Endodermal cell (in vitro differentiated cells): ENCODE data around the gene NFKB1. TPM values are rescaled to one million over a fixed set of nuclear protein-coding genes. Genes with fewer than 3 reads are reported as not detected.

ENCODE experiments used
- DNase-seq: peaks from one replicate; pipeline ENCODE4 v3.0.0-alpha.2; 2017
- H3K27ac ChIP-seq: 2 replicates; pipeline ENCODE4 v1.5.1; 2013; ENCODE audit warnings: mild to moderate bottlenecking, low read depth, low read length, moderate library complexity
- H3K27me3 ChIP-seq: 2 replicates; pipeline ENCODE4 v1.6.1; 2013; ENCODE audit warnings: mild to moderate bottlenecking, low read length, moderate library complexity; ENCODE audit not compliant: insufficient read depth, control insufficient read depth, poor library complexity, severe bottlenecking
- H3K36me3 ChIP-seq: 2 replicates; pipeline ENCODE4 v1.7.0; 2013; ENCODE audit warnings: mild to moderate bottlenecking, low read length, moderate library complexity; ENCODE audit not compliant: control insufficient read depth, insufficient read depth
- H3K4me1 ChIP-seq: one replicate; pipeline ENCODE4 v1.7.0; 2013; ENCODE audit warnings: low read length; ENCODE audit not compliant: control insufficient read depth, insufficient read depth
- H3K4me3 ChIP-seq: 2 replicates; pipeline ENCODE4 v1.5.1; 2013; ENCODE audit warnings: mild to moderate bottlenecking, low read length, moderate library complexity
- H3K9ac ChIP-seq: 2 replicates; pipeline ENCODE4 v1.6.1; 2013; ENCODE audit warnings: mild to moderate bottlenecking, low read length, moderate library complexity; ENCODE audit not compliant: poor library complexity, severe bottlenecking; ENCODE audit errors: extremely low read depth
- H3K9me3 ChIP-seq: 2 replicates; pipeline ENCODE4 v1.6.1; 2013; ENCODE audit warnings: mild to moderate bottlenecking, low read length, moderate library complexity; ENCODE audit not compliant: control insufficient read depth
- H3K27ac Mint-ChIP-seq: 2 replicates; pipeline ENCODE4 v1.8.0; 2020; ENCODE audit warnings: mixed read lengths
- H3K27me3 Mint-ChIP-seq: 2 replicates; pipeline ENCODE4 v1.8.0; 2021; ENCODE audit warnings: mild to moderate bottlenecking, mixed read lengths; ENCODE audit not compliant: insufficient read depth
- H3K36me3 Mint-ChIP-seq: 2 replicates; pipeline ENCODE4 v1.8.0; 2020; ENCODE audit warnings: low read depth, mixed read lengths
- H3K4me1 Mint-ChIP-seq: 2 replicates; pipeline ENCODE4 v1.8.0; 2020; ENCODE audit warnings: mixed read lengths
- H3K4me3 Mint-ChIP-seq: 2 replicates; pipeline ENCODE4 v1.8.0; 2020; ENCODE audit warnings: mild to moderate bottlenecking, moderate library complexity, mixed read lengths
- H3K9me3 Mint-ChIP-seq: 2 replicates; pipeline ENCODE4 v1.8.0; 2020; ENCODE audit warnings: mild to moderate bottlenecking, mixed read lengths
- WGBS, 2 experiments: methylation state at CpG; one replicate each; pipeline versions ENCODE4 v1.1.5 to v1.1.7; 2013; ENCODE audit warnings: missing lambda C conversion rate in 2 of 2, mixed read lengths in 1 of 2; ENCODE audit not compliant: insufficient coverage in 1 of 2, insufficient read length in 1 of 2; 5-methylcytosine and 5-hydroxymethylcytosine counted together
- total RNA-seq, 2 donors: library from RNA; stranded (reverse); fragmentation: NEBNext Ultra II Directional in 1 of 2; extraction: Animal tissue kit (Norgen Biotek cat#: 25700) in 1 of 2; gene quantifications; 2 replicates in 1 of 2; 3 replicates in 1 of 2; pipeline ENCODE4 v1.2.1, GENCODE V29; 2021
- TF ChIP-seq, protein P1 (sequence below): fragments of 200-600 bp; sonication (generic); conservative IDR thresholded peaks from 2 replicates; pipeline ENCODE4 v1.5.0; 2021; ENCODE audit warnings: antibody characterized with exemption, mild to moderate bottlenecking

NFKB1 gene
- total RNA-seq, 2 donors from 2014 or later = 4.4 to 5.6 TPM

- TF ChIP-seq, protein P1, sequence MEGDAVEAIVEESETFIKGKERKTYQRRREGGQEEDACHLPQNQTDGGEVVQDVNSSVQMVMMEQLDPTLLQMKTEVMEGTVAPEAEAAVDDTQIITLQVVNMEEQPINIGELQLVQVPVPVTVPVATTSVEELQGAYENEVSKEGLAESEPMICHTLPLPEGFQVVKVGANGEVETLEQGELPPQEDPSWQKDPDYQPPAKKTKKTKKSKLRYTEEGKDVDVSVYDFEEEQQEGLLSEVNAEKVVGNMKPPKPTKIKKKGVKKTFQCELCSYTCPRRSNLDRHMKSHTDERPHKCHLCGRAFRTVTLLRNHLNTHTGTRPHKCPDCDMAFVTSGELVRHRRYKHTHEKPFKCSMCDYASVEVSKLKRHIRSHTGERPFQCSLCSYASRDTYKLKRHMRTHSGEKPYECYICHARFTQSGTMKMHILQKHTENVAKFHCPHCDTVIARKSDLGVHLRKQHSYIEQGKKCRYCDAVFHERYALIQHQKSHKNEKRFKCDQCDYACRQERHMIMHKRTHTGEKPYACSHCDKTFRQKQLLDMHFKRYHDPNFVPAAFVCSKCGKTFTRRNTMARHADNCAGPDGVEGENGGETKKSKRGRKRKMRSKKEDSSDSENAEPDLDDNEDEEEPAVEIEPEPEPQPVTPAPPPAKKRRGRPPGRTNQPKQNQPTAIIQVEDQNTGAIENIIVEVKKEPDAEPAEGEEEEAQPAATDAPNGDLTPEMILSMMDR = no peak
- no peak for DNase-seq
- H3K9me3 ChIP-seq = no peaks in the 10 kb centered on the region
- H3K27ac ChIP-seq = no peak overlapping the region
- no peak overlapping the region for H3K4me3 Mint-ChIP-seq
- no peaks in the 10 kb centered on the region for H3K4me1 ChIP-seq
- no peaks in the 10 kb centered on the region for H3K36me3 Mint-ChIP-seq
- no peaks in the 10 kb centered on the region for H3K4me1 Mint-ChIP-seq
- 90 to 94% methylated on average over 2 to 3 of the region's 3 CpGs for WGBS, 2 experiments
- no peaks in the 10 kb centered on the region for H3K36me3 ChIP-seq
- H3K27me3 ChIP-seq = no peaks in the 10 kb centered on the region
- H3K9me3 Mint-ChIP-seq = no peaks in the 10 kb centered on the region
- peaks cover 5% of the 10 kb centered on the region for H3K27me3 Mint-ChIP-seq
- H3K27ac Mint-ChIP-seq = no peak overlapping the region
- no peak overlapping the region for H3K4me3 ChIP-seq
- no peak overlapping the region for H3K9ac ChIP-seq
Measured at GRCh38 chr4:102453827-102454226, 47.3 kb upstream of the NFKB1 start.

DNA sequence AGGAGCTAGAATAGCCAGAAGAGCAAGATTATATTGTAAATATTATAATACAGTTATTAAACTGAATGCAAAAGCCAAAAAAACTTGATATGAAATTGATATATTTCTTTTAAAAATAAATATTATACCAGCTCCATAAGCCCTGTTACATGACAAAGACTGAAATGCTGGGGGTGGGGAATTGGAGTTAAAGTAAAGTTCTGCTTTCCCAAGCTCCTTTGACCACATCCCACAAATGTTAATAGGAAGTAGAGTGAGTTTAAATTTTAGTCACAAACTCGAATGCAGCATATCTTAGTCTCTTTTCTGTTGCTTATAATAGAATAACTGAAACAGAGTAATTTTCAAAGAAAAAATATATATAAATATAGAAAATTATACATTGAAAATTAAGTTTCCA is 46.9 kb upstream of the NFKB1 start:
- H3K36me3 ChIP-seq = no peaks in the 10 kb centered on the region
- no peaks in the 10 kb centered on the region for H3K4me1 ChIP-seq
- no peaks in the 10 kb centered on the region for H3K4me1 Mint-ChIP-seq
- no peak overlapping the region for H3K4me3 Mint-ChIP-seq
- H3K27ac Mint-ChIP-seq = no peak overlapping the region
- H3K27me3 Mint-ChIP-seq = peaks cover 5% of the 10 kb centered on the region
- DNase-seq = no peak
- no peaks in the 10 kb centered on the region for H3K27me3 ChIP-seq
- H3K9ac ChIP-seq = no peak overlapping the region
- TF ChIP-seq, protein P1 = no peak
- no peak overlapping the region for H3K4me3 ChIP-seq
- H3K36me3 Mint-ChIP-seq = no peaks in the 10 kb centered on the region
- H3K9me3 Mint-ChIP-seq = no peaks in the 10 kb centered on the region
- no peaks in the 10 kb centered on the region for H3K9me3 ChIP-seq
- WGBS, 2 experiments = no CpG with 5 or more reads among the region's 1 CpG
- H3K27ac ChIP-seq = no peak overlapping the region

GRCh38 chr4:102454981-102455685 is 46.0 kb upstream of the NFKB1 start:
- Histone ChIP-seq H3K27me3 (no peaks in the 10 kb centered on the region), H3K27ac (no peak overlapping the region), H3K36me3 (no peaks in the 10 kb centered on the region), H3K9ac (no peak overlapping the region), H3K4me1 (no peaks in the 10 kb centered on the region), H3K4me3 (no peak overlapping the region), H3K9me3 (no peaks in the 10 kb centered on the region)
- WGBS, 2 experiments = 90% methylated on average over 8 to 9 of the region's 9 CpGs
- DNase-seq = no peak
- Mint-ChIP-seq H3K4me1 (no peaks in the 10 kb centered on the region), H3K27ac (no peak overlapping the region), H3K4me3 (no peak overlapping the region), H3K27me3 (peaks cover 5% of the 10 kb centered on the region), H3K36me3 (no peaks in the 10 kb centered on the region), H3K9me3 (peaks cover 2% of the 10 kb centered on the region)
- TF ChIP-seq, protein P1 = no peak
